GM19467 (cell line): ENCODE data around the gene PLVAP.
"Not testable (repeated sequence)": the region's sequence is repeated elsewhere in the genome, so short reads cannot be mapped to it uniquely, and the experiment has no call there.

Experiments
- ATAC-seq: cut with Tn5 transposase; IDR thresholded peaks from one replicate; pipeline ENCODE4 v1.9.1; 2021; ENCODE audit warnings: mild to moderate bottlenecking, moderate library complexity; ENCODE audit not compliant: unreplicated experiment

The PLVAP gene

GRCh38 chr19:17402982-17403855 is 26.1 kb upstream of the PLVAP start:
- ATAC-seq: no peak

DNA sequence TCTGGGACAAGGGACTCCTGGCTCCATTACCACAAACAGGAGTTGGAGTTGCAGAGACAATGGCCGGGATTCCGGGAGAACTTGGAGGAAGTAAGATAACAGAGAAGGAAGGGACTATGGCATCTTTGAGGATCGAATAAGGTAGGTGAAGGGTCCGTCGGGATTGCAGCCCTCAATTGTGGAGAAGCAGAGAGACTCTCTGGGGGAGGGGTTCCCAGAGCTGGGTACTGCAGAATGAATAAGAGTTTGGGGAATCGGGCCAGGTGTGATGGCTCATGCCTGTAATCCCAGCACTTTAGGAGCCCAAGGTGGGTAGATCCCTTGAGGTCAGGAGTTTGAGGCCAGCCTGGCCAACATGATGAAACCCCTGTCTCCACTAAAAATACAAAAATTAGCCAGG is 24.5 kb upstream of the PLVAP start:
- no peak for ATAC-seq

GRCh38 chr19:17398902-17399527 is 21.9 kb upstream of the PLVAP start:
- ATAC-seq: no peak

DNA sequence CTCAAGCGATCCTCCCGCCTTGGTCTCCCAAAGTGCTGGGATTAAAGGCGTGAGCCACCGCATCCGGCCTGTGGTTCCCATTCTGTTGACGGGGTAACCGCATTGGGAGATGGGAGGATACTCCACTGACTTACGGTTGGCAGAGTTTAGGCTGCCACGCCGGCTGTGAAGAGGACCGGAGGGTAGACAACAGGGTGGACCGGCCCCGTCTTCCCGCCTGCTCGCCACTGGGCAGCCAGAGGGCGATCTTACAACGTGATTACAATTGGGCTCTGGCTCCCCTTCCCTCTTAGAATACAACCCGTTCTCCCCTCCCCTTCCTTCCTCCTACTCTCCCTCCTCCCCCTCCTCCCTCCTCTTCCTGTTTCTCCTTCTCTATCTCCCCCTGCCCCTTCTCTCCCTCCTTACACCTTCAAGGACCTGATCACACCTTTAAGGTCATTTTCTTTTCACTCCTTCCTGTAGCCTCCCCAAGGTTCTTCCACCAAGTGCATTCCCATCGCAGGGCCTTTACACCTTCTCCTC is 17.8 kb upstream of the PLVAP start:
- no peak for ATAC-seq

DNA sequence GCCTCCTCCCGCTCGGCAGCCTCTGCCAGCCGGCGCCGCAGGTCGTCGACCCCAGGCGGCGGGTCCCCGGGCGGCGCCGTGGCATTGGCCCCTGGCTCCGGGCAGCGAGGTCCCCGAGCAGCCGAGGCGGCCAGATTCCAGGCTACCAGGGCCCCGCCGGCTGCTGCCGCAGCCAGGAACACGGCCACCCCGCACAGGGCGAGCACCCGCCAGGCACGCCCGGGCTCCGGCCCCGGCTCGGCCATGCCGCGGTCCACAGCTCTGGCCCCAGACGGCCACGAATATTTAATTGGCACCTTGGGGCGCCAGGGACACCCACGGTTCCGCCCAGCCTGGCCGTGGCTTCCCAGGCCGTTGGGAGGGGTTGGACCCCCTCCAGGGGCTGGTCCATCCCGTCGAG is 16.8 kb upstream of the PLVAP start, which contains the start of gene CCDC194:
CCDC194 (minus strand) TSS at position 283 of the 400 bp plus-strand sequence; CDS start at position 245, 38 bp downstream.
- no peak for ATAC-seq

GRCh38 chr19:17393002-17393401 is 15.9 kb upstream of the PLVAP start:
- ATAC-seq: no peak

DNA sequence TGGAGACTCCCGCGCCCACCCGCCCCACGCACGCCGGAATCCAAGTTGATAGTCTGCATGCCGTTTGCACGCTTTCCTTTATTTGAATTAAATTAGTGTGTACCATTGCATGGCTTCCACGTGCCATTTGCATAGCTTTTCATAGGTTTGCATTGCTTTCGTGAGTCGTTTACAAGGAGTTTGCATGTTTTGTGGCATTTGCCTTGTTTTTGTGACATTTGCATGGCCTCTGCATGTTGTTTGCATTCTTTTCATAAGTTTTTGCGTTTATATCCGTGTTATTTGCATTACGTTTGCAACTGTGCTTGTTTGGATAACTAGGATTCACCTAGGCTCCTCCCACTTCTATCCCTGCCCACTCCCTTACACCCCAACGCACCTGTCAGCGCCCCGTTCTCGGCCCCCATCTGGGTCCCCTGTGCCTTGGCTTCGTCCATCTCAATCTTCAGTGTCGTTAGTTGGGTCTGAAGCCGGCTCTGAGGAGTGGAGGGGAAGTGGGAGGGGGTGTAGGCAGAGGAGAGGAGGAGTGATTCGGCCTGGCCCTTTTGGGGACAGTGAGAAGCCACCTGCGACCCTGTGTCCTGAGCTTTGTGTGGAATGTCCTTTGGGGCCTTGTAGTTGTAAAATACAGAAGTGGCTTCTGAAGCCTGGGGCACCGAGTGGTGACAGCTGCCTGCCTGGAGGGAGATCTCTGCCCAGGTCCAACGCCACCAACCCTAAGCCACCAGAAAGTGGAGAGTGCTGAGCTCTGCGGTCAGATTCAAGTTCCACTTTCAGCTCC is 14.4 kb upstream of the PLVAP start:
- peak; percentile 12 for ATAC-seq

- peak; percentile 86 for ATAC-seq
Measured at GRCh38 chr19:17390665-17391370, 13.7 kb upstream of the PLVAP start.

DNA sequence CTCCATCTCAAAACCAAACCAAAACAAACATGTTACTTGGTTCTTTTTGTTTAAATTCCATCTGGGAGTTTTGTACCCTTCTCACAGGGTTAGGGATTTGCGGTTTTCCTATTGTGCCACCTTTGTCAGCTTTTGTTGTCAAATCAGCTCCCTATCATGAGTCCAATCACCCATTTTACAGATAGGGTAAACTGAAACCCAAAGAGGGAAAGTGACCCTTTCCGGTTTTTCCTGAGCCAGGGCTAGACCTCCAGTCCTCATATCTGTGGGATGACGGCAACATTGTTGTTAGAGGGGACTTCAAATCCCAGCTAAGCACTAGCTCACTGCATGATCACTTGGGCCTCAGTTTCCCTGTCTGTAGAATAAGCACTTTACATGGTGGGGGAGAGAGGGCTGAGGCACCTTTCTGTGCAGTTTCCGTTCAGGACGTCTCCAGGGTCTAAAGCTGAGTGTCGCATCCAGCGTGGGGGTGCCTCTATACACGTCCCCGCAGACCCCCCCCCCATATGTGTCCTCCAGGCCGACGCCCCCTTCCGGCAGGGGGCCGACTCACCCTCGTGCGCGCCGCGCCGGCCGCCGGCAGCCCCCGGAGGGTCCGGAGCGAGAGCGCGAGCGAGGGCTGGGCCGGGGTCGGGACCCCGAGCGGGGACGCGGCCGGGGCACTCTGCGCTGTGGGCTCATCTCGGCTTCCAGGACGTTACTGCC is 13.0 kb upstream of the PLVAP start:
- ATAC-seq: no peak

DNA sequence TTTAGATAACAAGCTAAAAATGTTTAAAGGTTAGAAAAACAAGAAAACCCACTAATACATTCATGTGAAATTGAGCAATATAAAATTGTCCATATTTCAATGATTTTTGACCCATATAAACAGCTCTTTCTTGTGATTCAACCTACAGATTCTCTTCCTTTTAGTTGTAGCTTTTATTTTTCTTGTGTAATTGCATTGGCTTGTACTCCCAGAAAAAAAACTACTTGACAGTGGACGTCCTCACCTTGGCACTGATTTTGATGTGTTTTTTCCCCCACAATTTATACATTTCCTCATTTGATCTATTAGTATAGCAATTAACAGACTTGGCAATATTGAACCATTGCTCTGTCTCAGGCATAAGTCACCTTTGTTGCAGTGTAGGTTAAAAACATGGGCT is 12.1 kb upstream of the PLVAP start:
- ATAC-seq: no peak

- no peak for ATAC-seq
Measured at GRCh38 chr19:17385878-17386611, 8.9 kb upstream of the PLVAP start.

- no peak for ATAC-seq
Measured at GRCh38 chr19:17380426-17381138, 3.4 kb upstream of the PLVAP start.

GRCh38 chr19:17379221-17379631 is 2.1 kb upstream of the PLVAP start:
- no peak for ATAC-seq

DNA sequence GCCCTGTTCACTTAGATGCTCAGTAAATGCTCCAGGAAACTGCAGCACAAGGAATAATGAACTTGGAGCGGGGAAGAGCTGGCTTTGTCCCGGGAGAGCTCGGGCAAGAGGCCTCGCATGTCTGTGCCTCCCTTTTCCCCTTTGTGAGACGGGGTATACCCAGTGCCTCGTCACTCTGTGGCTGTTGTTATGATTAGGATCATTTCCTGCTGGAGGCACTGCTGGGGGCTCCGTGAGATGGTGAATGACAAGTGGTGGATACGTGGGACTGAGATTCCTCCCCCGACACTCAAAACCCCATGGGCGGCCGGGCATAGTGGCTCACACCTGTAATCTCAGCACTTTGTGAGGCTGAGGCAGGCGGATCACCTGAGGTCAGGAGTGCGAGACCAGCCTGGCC is 1.1 kb upstream of the PLVAP start:
- ATAC-seq: no peak

- ATAC-seq: peak; percentile 50
Measured at GRCh38 chr19:17370026-17370587, 7.0 kb downstream of the PLVAP start.

DNA sequence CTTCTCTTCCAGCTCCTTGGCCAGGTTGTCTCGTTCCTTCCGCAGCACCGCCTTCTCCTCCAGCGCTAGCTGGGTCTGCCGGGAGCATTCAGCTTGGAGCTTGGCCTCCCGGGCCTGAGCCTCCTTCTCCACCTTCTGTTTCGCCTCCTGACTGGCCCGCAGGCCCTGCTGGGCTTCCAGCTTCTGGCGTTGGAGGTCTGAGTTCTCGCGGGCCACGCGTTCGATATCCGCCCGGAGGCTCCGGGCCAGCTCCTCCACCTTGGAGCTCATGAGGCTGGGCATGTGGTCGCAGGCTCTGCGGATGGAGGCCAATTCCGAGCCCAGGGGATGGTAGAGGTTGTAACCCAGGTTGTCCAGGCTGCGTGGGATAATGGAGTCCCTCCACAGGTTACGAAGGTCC is 11.8 kb downstream of the PLVAP start:
- no peak for ATAC-seq

GRCh38 chr19:17363852-17364605 is 13.1 kb downstream of the PLVAP start:
- ATAC-seq: not testable (repeated sequence)
